Dermis microvascular lymphatic vessel endothelial cell (primary cell): ENCODE measurements around the gene BDNF. TPM values are rescaled to one million over a fixed set of nuclear protein-coding genes. Genes with fewer than 3 reads are reported as not detected.

Experiments used
- DNase-seq, 2 donors: peaks; one replicate each; pipeline versions ENCODE4 v3.0.0 to v3.0.0-alpha.2; 2010; ENCODE audit warnings: low read depth in 2 of 2
- total RNA-seq: library from RNA; depleted of rRNA; stranded (reverse); fragments of >200 nt; gene quantifications from 2 replicates; pipeline ENCODE4 v1.2.1, GENCODE V29; 2014

The BDNF gene
- total RNA-seq, 1 donor from 2014 or later = under 0.01 TPM

- DNase-seq = no peak
Observed at GRCh38 chr11:27626938-27627586, 73.2 kb downstream of the BDNF start.

GRCh38 chr11:27626269-27626937 lies 73.9 kb downstream of the BDNF start:
- DNase-seq = no peak

GRCh38 chr11:27625347-27625912 lies 74.8 kb downstream of the BDNF start:
- no peak for DNase-seq

DNA sequence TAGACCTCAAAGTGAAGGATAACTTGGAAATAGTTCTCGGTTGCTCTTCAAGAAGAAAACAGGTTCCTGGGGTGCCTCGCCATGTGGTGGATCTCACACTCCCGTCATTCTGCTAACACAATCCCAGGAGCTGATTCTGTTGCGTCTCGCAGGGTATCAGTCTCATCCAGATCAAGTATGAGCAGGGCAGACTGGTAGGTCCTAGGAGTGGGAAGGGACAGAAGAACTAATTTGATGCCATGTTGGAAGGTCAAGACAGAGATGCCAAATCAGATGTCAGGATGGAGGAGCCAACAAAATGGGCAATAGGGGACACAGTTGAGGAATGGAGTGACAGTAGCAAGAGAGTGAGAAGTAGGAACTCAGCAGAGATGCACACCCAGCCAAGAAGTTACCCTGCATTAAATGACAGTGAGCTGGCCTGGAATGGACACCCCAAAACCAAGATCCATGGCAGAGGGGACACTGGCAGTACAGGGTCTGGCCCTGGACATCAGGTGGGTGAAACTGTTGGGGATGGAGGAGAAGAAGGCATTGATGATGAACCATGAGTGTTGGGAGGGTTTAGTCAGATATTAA lies 76.2 kb downstream of the BDNF start:
- DNase-seq = no peak

DNA sequence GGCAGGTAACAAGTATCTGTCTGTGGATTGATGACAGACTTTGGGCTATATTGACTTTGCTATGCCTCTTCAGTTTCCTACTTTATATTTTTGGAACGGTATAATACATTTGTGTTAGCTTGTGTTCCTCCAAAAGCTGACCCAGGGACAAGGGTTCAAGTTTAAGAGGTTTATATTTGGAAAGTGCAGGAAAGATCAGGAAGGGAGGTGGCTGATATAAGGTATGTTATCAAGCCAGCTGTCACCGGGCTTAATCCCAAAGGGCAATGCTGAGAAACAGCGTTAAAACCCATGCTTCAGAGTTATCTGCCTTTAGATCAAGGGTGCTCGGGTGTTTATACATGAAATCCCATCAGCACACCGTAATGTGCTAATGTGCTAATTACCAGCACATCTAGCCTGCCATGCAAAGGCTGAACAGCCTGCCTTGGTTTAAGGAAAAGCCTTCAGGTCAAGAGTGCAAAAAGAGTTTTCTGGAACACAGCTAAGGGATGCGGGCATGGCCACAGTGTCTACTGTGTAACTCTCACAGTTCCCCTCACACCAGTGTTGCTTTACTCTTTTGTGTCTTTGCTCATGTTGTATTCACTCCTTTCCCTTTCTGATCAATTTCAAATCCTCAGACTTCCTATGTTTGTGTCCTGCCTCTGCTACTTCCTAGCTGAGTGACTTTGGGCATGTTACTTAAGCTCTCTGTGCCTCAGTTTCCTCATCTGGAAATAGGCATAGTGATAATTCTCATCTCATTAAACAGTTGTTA lies 77.5 kb downstream of the BDNF start:
- DNase-seq = no peak

- no peak for DNase-seq
Observed at GRCh38 chr11:27621405-27622161, 78.7 kb downstream of the BDNF start.

- no peak for DNase-seq
Observed at GRCh38 chr11:27619763-27620335, 80.4 kb downstream of the BDNF start.

GRCh38 chr11:27619039-27619574 lies 81.1 kb downstream of the BDNF start:
- DNase-seq = no peak

DNA sequence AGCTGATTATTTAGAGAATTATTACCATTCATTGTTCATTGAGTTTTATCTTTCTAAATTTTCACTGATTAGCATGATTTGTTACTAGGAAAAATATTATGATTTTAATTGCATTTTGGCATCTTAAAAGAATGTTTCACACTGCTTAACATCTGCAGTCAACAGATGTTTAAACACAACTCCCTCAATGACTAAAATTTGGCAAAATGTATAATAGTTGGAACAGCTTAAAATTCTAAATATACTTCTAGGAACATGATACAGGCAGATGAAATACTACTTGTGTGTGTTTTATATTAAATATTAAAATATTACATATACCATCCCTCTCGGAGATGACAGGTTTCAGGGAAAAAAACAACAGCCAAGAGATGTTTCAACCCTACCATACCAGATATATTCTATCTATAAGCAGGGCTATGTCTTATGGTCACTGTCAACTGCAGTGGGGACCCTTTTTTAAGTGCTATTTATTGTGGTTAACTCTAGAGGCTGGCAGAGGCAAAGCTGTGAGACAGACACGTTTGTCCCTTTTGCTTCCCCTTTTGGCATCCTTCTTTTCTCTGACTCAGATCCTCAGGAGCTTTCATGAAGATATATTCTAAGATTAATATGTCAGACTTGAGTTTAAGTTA lies 81.9 kb downstream of the BDNF start:
- no peak for DNase-seq

DNA sequence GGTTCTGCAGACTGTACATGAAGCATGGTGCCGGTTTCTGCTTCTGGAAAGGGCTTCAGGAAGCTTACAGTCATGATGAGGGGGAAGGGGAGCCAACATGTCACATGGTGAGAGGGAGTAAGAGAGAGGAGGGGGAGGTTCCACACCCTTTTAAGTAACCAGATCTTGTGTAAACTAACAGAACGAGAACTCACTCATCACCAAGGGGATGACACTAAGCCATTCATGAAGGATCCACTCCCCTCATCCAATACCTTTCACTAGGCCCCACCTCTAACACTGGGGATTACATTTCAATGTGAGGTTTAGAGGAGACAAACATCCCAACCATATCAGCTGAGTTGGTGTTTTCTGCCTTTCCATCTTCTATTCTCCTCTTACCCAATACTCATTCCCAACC lies 83.5 kb downstream of the BDNF start:
- no peak for DNase-seq

GRCh38 chr11:27615833-27616232 lies 84.4 kb downstream of the BDNF start:
- no peak for DNase-seq

GRCh38 chr11:27614092-27614491 lies 86.2 kb downstream of the BDNF start:
- DNase-seq = no peak

- no peak for DNase-seq
Observed at GRCh38 chr11:27612932-27613880, 87.0 kb downstream of the BDNF start.

DNA sequence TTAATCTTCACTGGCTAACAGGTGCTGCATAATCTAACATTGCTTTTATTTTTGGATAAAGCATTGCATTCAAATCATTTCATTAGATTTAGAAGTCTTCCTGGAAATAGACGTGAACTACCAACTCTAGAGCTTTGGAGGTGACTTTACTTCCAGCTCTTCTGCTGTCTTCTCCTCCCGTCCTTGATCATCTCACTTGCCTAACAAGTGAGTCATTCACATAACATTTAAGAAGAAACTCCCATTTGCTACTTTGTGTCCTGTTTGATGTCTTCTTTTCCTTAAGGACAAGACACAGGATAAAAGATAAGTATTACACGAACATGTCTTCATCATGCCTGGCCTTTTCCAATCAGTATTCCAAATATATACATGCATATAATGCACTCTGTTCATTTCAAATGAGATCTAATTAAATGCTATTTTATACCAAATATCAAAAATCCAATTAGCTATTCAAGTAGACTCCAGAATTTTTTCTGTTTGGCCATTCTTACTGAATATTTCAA lies 88.3 kb downstream of the BDNF start:
- DNase-seq = no peak

GRCh38 chr11:27611390-27611789 lies 88.9 kb downstream of the BDNF start:
- DNase-seq = no peak

DNA sequence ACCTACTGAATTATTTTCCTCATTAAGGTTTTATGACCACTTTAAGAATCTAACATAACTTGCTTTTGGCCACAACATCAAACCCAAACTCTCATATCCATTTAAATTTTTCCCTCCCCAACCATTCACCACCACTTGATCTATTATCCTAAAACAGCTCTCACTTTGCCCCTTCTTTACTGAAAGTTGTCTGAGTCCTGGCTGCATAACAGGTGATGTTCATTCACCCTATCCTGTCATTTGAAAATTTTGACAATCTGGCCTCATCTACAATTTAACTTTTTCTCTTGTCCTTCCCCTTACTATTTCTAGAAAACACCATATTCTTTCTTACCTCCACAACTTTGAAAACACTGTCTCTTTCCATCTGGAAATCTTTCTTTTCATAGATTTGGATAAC lies 89.3 kb downstream of the BDNF start:
- no peak for DNase-seq

DNA sequence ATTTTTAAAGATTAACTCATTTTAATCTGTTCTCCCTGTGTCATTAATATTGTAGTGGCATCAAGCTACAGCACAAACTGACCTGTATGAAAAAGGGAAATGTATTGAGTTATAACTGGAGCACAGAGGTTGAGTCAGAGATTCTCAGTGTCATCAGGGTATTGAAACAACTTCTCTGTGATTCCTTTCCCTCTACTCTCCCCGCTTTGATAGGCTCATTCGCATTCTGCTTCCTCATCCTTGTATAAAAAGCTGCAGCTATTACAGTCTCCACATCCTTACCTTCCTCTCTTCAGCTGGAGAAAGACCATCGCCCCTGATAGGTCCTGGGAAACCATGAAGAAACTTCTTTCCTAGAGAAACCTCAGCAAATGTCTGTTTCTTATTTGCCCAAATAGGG lies 90.0 kb downstream of the BDNF start:
- DNase-seq = no peak

DNA sequence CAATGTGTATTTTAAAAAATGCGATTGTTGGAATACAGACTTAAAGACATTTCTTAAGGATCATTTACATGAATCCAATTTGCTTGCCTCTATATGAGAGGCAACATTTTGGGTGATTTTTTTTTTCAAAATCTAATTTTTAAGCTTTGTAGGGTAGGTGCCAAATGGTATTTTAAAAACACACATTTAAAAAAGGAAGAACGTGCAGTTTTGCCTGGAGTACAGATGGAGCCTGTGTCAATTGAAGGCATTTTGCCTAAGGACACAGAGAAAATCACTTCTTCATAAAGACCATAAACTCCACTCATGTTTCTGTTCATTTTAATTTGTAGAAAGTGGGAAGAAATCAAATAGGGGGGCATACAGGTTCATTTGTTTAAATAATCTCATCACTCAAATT lies 91.3 kb downstream of the BDNF start:
- no peak for DNase-seq

DNA sequence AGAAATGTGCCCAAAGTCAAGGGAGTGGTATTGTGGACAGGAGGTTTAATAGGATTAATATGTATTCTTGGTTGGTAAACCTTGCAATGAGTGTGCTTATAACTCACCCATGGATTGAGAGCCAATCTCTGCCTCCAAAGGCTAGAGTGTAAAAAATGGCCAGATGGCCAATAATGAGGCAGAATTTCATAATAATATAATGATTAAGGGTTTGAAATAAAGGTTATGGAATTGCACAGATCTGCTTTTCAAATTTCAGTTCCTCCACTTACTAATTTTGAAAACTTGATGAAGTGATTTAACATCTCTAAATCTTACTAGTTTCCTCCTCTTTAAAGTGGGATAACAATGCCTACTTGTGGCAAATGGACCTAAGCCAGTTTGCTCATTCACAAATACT lies 94.8 kb downstream of the BDNF start:
- DNase-seq = no peak
